ENCODE results near the gene IL25. TPM values are rescaled to one million over a fixed set of nuclear protein-coding genes. Genes with fewer than 3 reads are reported as not detected.
A peak's percentile ranks its signal among the peaks of the same experiment; 100 is the strongest.
"Not testable (repeated sequence)": the region's sequence is repeated elsewhere in the genome, so short reads cannot be mapped to it uniquely, and the experiment has no call there.

The IL25 gene
- total RNA-seq, 2 donors from 2014 or later = not detected

DNA sequence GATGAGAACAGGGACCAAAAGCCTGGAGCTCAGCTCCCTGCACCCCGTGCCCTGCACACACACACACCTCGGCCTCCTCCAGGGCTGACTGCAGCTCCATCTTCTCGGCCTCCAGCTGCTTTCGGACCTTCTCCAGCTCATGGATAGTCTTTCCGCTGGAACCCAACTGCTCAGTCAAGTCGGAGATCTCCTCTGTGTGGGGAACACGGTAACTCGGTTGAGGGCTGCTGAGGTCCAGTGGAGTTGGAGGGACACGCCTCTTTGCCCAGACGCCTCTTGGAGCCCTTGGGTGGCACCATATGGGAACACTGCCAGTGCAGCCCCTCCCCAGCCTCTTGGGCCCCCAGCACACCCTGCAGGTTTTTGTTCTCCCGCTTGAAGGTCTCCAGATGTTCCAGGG is 44.2 kb downstream of the IL25 start:
- intact Hi-C loops (cut with DNase I) = no loop called here
- no peak for ATAC-seq

DNA sequence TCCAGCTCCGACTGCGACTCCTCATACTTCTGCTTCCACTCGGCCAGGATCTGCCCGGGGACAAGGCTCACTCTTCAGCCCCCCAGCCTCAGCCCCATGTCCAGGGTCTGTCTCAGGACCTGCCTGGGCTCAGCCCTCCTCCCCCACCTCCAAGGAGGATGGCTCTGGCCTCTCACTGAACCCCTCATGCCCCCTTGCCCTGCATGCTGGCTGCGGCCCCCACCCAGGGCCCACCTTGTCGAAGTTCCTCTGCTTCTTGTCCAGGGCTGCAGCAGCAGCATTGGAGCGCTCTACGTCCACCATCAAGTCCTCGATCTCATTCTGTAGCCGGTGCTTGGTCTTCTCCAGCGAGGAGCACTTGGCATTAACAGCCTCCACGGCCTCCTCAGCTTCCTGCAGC is 44.7 kb downstream of the IL25 start:
- ATAC-seq; intact Hi-C loops (cut with DNase I); DNase-seq: not testable (repeated sequence)

More for the DNA sequence above, 44.2 kb downstream of the IL25 start:
- DNase-seq = no peak

DNA sequence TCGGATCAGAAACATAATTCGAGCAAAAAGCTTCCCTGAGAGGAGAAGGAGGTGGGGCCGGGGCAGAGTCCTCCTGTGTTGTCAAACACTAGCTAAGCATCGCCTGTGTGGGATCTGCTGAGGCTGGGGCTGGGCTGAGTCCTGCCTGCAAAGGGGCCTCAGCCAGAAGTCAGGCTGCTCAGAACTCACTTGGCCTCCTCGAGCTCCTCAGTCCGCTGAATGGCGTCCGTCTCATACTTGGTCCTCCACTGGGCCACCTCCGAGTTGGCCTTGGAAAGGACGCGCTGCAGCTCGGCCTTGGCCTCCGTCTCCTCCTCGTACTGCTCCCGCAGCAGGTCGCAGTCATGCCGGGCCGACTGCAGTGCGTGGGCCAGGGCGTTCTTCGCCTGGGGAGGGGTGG is 45.4 kb downstream of the IL25 start:
- ATAC-seq = no peak
- DNase-seq = no peak
- intact Hi-C loops (cut with DNase I) = no loop called here

DNA sequence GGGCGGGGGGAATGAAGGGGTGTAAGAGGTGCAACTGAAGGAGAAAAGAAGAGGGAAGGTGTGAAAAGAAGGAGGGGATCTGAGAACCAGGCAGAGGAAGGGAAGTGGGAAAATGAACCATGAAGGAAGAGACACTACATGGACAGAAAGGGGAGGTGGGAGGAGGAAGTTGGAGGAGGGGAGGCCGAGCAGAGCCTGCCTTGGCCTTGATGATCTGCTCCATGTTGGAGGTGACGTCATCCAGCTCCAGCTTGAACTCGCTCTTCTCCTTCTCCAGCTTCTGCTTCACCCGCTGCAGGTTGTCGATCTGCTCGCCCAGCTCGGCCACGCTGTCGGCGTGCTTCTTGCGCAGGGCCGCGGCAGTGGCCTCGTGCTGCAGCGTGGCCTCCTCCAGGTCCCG is 47.0 kb downstream of the IL25 start:
- intact Hi-C loops (cut with DNase I); DNase-seq: not testable (repeated sequence)
- peak in 1 of 2 donors; percentile 2 for ATAC-seq

DNA sequence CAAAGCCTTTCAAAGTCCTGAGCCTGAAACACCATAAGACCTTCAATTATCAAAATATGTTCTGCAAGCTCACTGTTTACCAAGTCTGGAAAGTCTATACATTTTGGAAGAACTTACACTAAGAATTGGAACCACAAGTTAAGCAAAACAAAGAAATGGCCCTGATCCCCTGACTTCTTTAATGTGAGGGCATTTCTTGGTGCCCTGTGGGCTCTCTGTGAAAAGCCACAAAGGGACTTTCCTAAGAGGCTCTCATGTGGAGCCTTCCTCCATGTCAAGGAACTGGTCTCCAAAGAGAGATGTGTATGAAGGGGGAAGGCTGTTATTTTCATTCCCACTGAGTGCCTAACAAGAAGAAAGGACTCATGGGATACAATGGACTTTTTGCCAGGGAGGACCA is 49.0 kb downstream of the IL25 start:
- intact Hi-C loops (cut with DNase I) = no loop called here
- DNase-seq (no peak), ATAC-seq (no peak)

DNA sequence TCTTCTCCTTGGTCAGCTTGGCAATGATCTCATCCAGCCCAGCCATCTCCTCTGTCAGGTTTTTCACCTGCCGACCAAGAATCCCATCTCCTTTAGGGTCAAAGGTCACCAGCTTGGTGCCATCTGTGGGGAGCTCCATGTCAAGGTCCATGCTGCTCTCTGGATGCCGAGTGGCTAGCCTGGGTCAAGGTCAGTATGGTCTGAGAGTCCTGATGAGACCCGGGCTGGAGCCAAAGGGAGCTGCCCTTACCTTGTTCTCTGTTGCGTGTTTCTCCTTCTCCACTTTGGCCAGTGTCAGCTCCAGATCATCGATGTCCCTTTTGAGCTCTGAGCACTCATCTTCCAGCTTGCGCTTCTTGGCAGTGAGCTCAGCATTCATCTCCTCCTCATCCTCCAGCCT is 51.0 kb downstream of the IL25 start:
- intact Hi-C loops (cut with DNase I) = no loop called here
- no peak for DNase-seq
- ATAC-seq = no peak

DNA sequence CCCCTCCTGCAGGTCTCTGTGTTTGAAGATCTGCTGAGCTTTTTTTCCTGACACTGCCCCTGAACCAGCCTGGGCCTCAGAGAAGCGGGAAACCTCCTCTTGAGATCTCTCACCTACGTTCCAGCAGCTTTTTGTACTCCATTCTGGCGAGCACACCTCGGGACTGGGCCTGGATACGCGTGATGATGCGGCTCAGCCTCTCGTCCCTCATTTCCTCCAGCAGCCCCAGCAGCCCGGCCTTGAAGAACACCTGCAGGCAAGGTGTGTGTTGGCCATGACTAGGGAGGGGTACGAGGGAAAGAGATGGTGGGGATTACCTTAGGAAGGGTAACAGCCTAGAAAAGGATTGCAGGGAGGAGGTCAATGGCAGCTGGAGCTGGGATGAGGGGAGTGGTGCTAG is 52.6 kb downstream of the IL25 start:
- DNase-seq = no peak
- ATAC-seq = no peak
- intact Hi-C loops (cut with DNase I) = no loop called here

DNA sequence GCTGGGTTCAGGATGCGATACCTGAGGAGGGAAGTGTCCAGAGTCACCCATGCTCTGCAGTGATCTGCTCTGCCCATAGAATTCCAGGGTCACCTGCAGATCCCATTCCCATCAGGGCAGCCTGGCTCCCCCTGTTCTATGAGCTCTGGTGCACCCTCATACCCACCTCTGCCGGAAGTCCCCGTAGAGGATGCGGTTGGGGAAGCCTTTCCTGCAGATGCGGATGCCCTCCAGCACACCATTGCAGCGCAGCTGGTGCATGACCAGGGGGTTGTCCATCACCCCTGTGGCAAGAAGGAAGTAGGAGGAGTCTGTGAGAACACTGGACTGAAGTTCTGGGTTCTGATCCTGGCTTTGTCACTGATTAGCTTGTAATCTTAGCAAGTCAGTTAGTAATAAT is 53.2 kb downstream of the IL25 start:
- ATAC-seq; intact Hi-C loops (cut with DNase I); DNase-seq: not testable (repeated sequence)

Small RNAs within 50 kb of the gene (microRNA-seq; reads per million reads assigned to microRNA genes)
- gene MIR208A = 8,626 to 9,154 reads per million in 2 donors
- gene MIR208B = 563 to 1,308 reads per million in 2 donors

Other genes with a start within 250 kb of the IL25 start
- 10 to 100 TPM in 1 of 2 donors, 1 to 10 TPM in 1; 8.7 to 16.2 TPM for gene SLC7A8, start 189.1 kb upstream of the IL25 start, total RNA-seq
- not detected for gene RNF212B, start 134.9 kb upstream of the IL25 start, total RNA-seq
- gene HOMEZ, start 86.7 kb upstream of the IL25 start, total RNA-seq = 1 to 10 TPM; 8.3 to 8.5 TPM
- gene PPP1R3E, start 70.0 kb upstream of the IL25 start, total RNA-seq = 1 to 10 TPM; 8.0 to 8.3 TPM
- 10 to 100 TPM; 46.7 to 47.7 TPM for gene BCL2L2, start 66.0 kb upstream of the IL25 start, total RNA-seq
- gene PABPN1, start 51.4 kb upstream of the IL25 start, total RNA-seq = 10 to 100 TPM; 74.4 to 94.1 TPM
- 10 to 100 TPM; 31.4 to 34.6 TPM for gene SLC22A17, start 19.9 kb upstream of the IL25 start, total RNA-seq
- gene EFS, start 7.6 kb upstream of the IL25 start, total RNA-seq = 10 to 100 TPM in 1 of 2 donors, 1 to 10 TPM in 1; 5.8 to 10.3 TPM
- gene CMTM5, start 4.2 kb downstream of the IL25 start, total RNA-seq = 1 to 10 TPM in 1 of 2 donors, under 1 TPM in 1; 0.44 to 1.4 TPM
- gene MYH6, start 35.5 kb downstream of the IL25 start, total RNA-seq = over 10,000 TPM; 10,415 to 11,820 TPM
- gene MYH7, start 62.9 kb downstream of the IL25 start, total RNA-seq = 100 to 1,000 TPM; 175 to 201 TPM
- 10 to 100 TPM; 20.1 to 23.6 TPM for gene NGDN, start 96.9 kb downstream of the IL25 start, total RNA-seq
- gene ZFHX2, start 179.0 kb downstream of the IL25 start, total RNA-seq = 1 to 10 TPM in 1 of 2 donors, under 1 TPM in 1; 0.89 to 1.3 TPM
- gene THTPA, start 183.5 kb downstream of the IL25 start, total RNA-seq = 10 to 100 TPM; 17.3 to 18.9 TPM
- 10 to 100 TPM; 16.5 to 32.3 TPM for gene AP1G2, start 195.0 kb downstream of the IL25 start, total RNA-seq
- under 1 TPM; 0.24 to 0.68 TPM for gene JPH4, start 206.0 kb downstream of the IL25 start, total RNA-seq